WTC11 (cell line): Measurements from ENCODE around the gene WNK3. TPM values are rescaled to one million over a fixed set of nuclear protein-coding genes. Genes with fewer than 3 reads are reported as not detected.
A peak's percentile ranks its signal among the peaks of the same experiment; 100 is the strongest.

Experiments used
- ATAC-seq: fragments of 200-7000 bp; cut with Tn5 transposase; 2 replicates; pipeline ENCODE4 v1.10.0; 2021; ENCODE audit warnings: mild to moderate bottlenecking, moderate library complexity
- CTCF ChIA-PET: fragments of 300-600 bp; sonication (Branson Sonifier 250); formaldehyde crosslinking; loops from one replicate; lab custom pipeline; 2021; ENCODE audit warnings: antibody characterized with exemption; lab: Charles Lee
- POLR2A ChIA-PET: fragments of 350-600 bp; sonication (Branson Sonifier 250); formaldehyde crosslinking; loops from one replicate; lab custom pipeline; 2021; ENCODE audit warnings: antibody characterized with exemption; lab: Charles Lee
- DNase-seq: peaks from one replicate; pipeline ENCODE4 v3.0.0; 2021; ENCODE audit warnings: low spot score
- H3K27ac Mint-ChIP-seq: 2 replicates; pipeline ENCODE4 v1.8.0; 2021; ENCODE audit warnings: mixed read lengths
- H3K27me3 Mint-ChIP-seq: 2 replicates; pipeline ENCODE4 v1.8.0; 2021; ENCODE audit warnings: low read depth, mild to moderate bottlenecking, moderate library complexity, mixed read lengths
- H3K36me3 Mint-ChIP-seq: 2 replicates; pipeline ENCODE4 v1.8.0; 2021; ENCODE audit warnings: mixed read lengths
- H3K4me1 Mint-ChIP-seq: 2 replicates; pipeline ENCODE4 v1.8.0; 2022; ENCODE audit warnings: mixed read lengths
- H3K4me3 Mint-ChIP-seq: 2 replicates; pipeline ENCODE4 v1.8.0; 2021; ENCODE audit warnings: mild to moderate bottlenecking, moderate library complexity, mixed read lengths
- H3K9me3 Mint-ChIP-seq: 2 replicates; pipeline ENCODE4 v1.8.0; 2021; ENCODE audit warnings: mixed read lengths
- CBFB ChIP-seq: sonication (generic); formaldehyde crosslinking; IDR thresholded peaks from 2 replicates; pipeline ENCODE4 v1.8.1; 2022; ENCODE audit warnings: mild to moderate bottlenecking, low read depth, missing genetic modification reagents
- JAZF1 ChIP-seq: fragments of 250-450 bp; sonication (Bioruptor Pico); IDR thresholded peaks from 2 replicates; pipeline ENCODE4 v1.9.0; 2021; ENCODE audit warnings: moderate library complexity, mild to moderate bottlenecking, inconsistent platforms
- NR3C1 ChIP-seq: sonication (generic); formaldehyde crosslinking; conservative IDR thresholded peaks from 2 replicates; pipeline ENCODE4 v1.8.1; 2023; ENCODE audit warnings: low read depth, mild to moderate bottlenecking, missing genetic modification reagents
- OVOL2 ChIP-seq: fragments of 250-450 bp; sonication (Bioruptor Pico); IDR thresholded peaks from 2 replicates; pipeline ENCODE4 v1.9.0; 2021; ENCODE audit warnings: mild to moderate bottlenecking, borderline replicate concordance
- TEAD4 ChIP-seq: sonication (generic); formaldehyde crosslinking; IDR thresholded peaks from 2 replicates; pipeline ENCODE4 v1.8.0; 2022; ENCODE audit warnings: mild to moderate bottlenecking, missing genetic modification reagents
- ZNF232 ChIP-seq: sonication (generic); formaldehyde crosslinking; IDR thresholded peaks from 2 replicates; pipeline ENCODE4 v1.8.0; 2022; ENCODE audit warnings: mild to moderate bottlenecking, missing genetic modification reagents
- ZNF416 ChIP-seq: fragments of 250-450 bp; sonication (Bioruptor Pico); IDR thresholded peaks from 2 replicates; pipeline ENCODE4 v1.9.0; 2021; ENCODE audit warnings: mild to moderate bottlenecking, inconsistent platforms
- ZNF671 ChIP-seq: fragments of 250-450 bp; sonication (Bioruptor Pico); IDR thresholded peaks from 2 replicates; pipeline ENCODE4 v1.8.0; 2021; ENCODE audit warnings: mild to moderate bottlenecking
- total RNA-seq: library from RNA; stranded (reverse); gene quantifications from 3 replicates; pipeline ENCODE4 v1.2.3, GENCODE V29; 2021
- TF ChIP-seq, protein P1 (sequence below): sonication (generic); formaldehyde crosslinking; IDR thresholded peaks from 2 replicates; pipeline ENCODE4 v1.8.1; 2023; ENCODE audit warnings: mild to moderate bottlenecking, moderate library complexity, missing genetic modification reagents
- TF ChIP-seq, protein P2 (sequence below): sonication (generic); formaldehyde crosslinking; IDR thresholded peaks from 2 replicates; pipeline ENCODE4 v1.8.1; 2023; ENCODE audit warnings: mild to moderate bottlenecking, missing genetic modification reagents, moderate library complexity
- TF ChIP-seq, protein P3 (sequence below): sonication (generic); formaldehyde crosslinking; IDR thresholded peaks from 2 replicates; pipeline ENCODE4 v1.8.0; 2022; ENCODE audit warnings: missing genetic modification reagents
- TF ChIP-seq, protein P4 (sequence below): sonication (generic); formaldehyde crosslinking; IDR thresholded peaks from 2 replicates; pipeline ENCODE4 v1.8.1; 2023; ENCODE audit warnings: mild to moderate bottlenecking, missing genetic modification reagents
- TF ChIP-seq, protein P5 (sequence below): fragments of 200-600 bp; IDR thresholded peaks from 2 replicates; pipeline ENCODE4 v1.8.0; 2022; ENCODE audit warnings: antibody characterized with exemption
- TF ChIP-seq, protein P6 (sequence below): fragments of 250-450 bp; sonication (Bioruptor Pico); IDR thresholded peaks from 2 replicates; pipeline ENCODE4 v1.9.0; 2021; ENCODE audit warnings: mild to moderate bottlenecking
- TF ChIP-seq, protein P7 (sequence below): fragments of 250-450 bp; sonication (Bioruptor Pico); IDR thresholded peaks from 2 replicates; pipeline ENCODE4 v1.9.0; 2021; ENCODE audit warnings: mild to moderate bottlenecking

Gene WNK3
- total RNA-seq, 1 experiment from 2014 or later, result 27.5 TPM

DNA sequence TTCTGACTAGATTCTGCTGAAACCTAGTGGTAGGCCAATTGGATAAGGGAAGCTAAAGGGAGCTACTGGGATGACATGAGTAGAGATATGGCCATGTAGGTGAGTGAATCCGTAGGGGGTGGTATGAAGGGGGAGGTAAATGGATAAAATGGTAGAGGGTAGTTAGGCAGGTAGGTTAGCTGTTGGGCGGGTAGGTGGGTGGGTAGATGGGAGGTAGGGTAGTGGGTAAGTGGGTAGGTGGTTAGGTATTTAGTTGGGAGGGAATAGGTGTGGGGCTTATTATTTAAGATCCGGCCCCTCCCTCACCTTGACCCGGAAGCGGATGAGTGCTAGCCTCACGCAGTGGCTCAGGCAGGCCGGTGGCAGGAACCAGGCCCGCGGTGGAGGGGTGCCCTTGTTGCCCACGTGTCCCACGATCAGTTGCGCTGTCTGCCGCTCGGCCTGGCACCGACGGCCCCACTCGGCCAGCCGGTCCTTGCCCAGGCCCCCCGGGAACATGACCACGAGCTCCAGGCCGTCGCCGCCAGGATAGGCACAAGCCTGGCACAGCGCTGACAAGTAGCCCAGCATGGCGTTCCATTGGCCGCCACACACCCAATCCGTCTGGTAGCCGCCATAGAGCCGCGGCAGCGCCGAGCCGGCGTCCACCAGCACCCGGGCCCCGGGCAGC lies 175.5 kb downstream of the WNK3 start (continued):
- no peak for TF ChIP-seq CBFB
- no peak for TF ChIP-seq ZNF416 (CRISPR knock-in tag)
- TF ChIP-seq, protein P1, sequence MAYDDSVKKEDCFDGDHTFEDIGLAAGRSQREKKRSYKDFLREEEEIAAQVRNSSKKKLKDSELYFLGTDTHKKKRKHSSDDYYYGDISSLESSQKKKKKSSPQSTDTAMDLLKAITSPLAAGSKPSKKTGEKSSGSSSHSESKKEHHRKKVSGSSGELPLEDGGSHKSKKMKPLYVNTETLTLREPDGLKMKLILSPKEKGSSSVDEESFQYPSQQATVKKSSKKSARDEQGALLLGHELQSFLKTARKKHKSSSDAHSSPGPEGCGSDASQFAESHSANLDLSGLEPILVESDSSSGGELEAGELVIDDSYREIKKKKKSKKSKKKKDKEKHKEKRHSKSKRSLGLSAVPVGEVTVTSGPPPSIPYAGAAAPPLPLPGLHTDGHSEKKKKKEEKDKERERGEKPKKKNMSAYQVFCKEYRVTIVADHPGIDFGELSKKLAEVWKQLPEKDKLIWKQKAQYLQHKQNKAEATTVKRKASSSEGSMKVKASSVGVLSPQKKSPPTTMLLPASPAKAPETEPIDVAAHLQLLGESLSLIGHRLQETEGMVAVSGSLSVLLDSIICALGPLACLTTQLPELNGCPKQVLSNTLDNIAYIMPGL, result no peak
- TF ChIP-seq, protein P2, sequence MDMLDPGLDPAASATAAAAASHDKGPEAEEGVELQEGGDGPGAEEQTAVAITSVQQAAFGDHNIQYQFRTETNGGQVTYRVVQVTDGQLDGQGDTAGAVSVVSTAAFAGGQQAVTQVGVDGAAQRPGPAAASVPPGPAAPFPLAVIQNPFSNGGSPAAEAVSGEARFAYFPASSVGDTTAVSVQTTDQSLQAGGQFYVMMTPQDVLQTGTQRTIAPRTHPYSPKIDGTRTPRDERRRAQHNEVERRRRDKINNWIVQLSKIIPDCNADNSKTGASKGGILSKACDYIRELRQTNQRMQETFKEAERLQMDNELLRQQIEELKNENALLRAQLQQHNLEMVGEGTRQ, result peak; percentile 57
- TF ChIP-seq TEAD4 (CRISPR knock-in tag), result no peak
- TF ChIP-seq, protein P3, sequence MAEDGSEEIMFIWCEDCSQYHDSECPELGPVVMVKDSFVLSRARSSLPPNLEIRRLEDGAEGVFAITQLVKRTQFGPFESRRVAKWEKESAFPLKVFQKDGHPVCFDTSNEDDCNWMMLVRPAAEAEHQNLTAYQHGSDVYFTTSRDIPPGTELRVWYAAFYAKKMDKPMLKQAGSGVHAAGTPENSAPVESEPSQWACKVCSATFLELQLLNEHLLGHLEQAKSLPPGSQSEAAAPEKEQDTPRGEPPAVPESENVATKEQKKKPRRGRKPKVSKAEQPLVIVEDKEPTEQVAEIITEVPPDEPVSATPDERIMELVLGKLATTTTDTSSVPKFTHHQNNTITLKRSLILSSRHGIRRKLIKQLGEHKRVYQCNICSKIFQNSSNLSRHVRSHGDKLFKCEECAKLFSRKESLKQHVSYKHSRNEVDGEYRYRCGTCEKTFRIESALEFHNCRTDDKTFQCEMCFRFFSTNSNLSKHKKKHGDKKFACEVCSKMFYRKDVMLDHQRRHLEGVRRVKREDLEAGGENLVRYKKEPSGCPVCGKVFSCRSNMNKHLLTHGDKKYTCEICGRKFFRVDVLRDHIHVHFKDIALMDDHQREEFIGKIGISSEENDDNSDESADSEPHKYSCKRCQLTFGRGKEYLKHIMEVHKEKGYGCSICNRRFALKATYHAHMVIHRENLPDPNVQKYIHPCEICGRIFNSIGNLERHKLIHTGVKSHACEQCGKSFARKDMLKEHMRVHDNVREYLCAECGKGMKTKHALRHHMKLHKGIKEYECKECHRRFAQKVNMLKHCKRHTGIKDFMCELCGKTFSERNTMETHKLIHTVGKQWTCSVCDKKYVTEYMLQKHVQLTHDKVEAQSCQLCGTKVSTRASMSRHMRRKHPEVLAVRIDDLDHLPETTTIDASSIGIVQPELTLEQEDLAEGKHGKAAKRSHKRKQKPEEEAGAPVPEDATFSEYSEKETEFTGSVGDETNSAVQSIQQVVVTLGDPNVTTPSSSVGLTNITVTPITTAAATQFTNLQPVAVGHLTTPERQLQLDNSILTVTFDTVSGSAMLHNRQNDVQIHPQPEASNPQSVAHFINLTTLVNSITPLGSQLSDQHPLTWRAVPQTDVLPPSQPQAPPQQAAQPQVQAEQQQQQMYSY (CRISPR knock-in tag), result no peak
- no peak for TF ChIP-seq OVOL2 (CRISPR knock-in tag)
- no peak for TF ChIP-seq ZNF232 (CRISPR knock-in tag)
- no peak for TF ChIP-seq JAZF1 (CRISPR knock-in tag)
- TF ChIP-seq NR3C1 (CRISPR knock-in tag), result no peak
- TF ChIP-seq, protein P4, sequence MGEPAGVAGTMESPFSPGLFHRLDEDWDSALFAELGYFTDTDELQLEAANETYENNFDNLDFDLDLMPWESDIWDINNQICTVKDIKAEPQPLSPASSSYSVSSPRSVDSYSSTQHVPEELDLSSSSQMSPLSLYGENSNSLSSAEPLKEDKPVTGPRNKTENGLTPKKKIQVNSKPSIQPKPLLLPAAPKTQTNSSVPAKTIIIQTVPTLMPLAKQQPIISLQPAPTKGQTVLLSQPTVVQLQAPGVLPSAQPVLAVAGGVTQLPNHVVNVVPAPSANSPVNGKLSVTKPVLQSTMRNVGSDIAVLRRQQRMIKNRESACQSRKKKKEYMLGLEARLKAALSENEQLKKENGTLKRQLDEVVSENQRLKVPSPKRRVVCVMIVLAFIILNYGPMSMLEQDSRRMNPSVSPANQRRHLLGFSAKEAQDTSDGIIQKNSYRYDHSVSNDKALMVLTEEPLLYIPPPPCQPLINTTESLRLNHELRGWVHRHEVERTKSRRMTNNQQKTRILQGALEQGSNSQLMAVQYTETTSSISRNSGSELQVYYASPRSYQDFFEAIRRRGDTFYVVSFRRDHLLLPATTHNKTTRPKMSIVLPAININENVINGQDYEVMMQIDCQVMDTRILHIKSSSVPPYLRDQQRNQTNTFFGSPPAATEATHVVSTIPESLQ, result no peak
- no peak for TF ChIP-seq ZNF671
- TF ChIP-seq, protein P5, sequence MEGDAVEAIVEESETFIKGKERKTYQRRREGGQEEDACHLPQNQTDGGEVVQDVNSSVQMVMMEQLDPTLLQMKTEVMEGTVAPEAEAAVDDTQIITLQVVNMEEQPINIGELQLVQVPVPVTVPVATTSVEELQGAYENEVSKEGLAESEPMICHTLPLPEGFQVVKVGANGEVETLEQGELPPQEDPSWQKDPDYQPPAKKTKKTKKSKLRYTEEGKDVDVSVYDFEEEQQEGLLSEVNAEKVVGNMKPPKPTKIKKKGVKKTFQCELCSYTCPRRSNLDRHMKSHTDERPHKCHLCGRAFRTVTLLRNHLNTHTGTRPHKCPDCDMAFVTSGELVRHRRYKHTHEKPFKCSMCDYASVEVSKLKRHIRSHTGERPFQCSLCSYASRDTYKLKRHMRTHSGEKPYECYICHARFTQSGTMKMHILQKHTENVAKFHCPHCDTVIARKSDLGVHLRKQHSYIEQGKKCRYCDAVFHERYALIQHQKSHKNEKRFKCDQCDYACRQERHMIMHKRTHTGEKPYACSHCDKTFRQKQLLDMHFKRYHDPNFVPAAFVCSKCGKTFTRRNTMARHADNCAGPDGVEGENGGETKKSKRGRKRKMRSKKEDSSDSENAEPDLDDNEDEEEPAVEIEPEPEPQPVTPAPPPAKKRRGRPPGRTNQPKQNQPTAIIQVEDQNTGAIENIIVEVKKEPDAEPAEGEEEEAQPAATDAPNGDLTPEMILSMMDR, result no peak

DNA sequence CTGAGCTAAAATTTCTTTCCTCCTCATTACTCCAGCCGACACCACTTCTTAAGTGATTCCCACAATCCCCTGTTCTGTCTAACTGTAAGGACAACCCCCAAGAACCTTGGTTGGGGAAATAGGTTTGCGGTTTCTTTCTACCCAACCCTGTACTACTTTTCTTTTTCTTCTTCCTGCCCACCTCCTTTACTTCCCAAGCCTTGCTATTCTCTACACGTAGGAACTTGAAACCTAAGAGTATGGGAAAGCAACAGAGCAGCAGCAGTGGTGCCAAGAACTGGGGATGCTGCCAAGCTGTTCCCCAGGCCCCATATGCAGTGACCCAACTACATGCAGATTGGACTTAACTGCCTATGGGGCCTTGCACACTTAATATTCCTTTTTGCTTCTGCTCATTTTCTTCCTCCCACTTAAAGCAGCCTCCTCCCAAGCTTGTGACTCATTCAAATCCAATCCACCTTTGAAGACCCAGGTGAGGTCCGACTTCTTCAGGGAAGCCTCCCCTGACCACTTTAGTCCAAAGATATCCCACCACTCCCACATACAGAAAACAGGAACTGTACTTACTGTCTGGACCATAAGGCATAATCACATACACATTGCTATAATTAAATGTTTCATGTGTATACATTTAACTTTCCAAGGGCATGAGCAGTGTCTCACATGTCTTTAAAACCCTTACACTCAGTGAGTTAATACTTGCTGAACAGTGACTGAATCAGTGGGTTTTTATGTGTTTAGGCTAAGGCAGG lies 176.5 kb downstream of the WNK3 start:
- Mint-ChIP-seq H3K4me3 (peak overlapping the region; percentile 68), H3K27me3 (no peaks in the 10 kb centered on the region), H3K36me3 (peaks cover 12% of the 10 kb centered on the region), H3K27ac (peak overlapping the region; percentile 45), H3K4me1 (peaks cover 37% of the 10 kb centered on the region), H3K9me3 (no peaks in the 10 kb centered on the region)
- DNase-seq (no peak), ATAC-seq (no peak)
- ChIA-PET CTCF (no interaction called here), POLR2A (interaction anchor here (0.6 to 1.2 kb wide), 3 partner anchors 13 to 355 kb away, joined by 3 read pairs; no protein-coding TSS in a partner anchor)
- TF ChIP-seq, protein P6, sequence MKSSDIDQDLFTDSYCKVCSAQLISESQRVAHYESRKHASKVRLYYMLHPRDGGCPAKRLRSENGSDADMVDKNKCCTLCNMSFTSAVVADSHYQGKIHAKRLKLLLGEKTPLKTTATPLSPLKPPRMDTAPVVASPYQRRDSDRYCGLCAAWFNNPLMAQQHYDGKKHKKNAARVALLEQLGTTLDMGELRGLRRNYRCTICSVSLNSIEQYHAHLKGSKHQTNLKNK, result no peak
- TF ChIP-seq, protein P7, sequence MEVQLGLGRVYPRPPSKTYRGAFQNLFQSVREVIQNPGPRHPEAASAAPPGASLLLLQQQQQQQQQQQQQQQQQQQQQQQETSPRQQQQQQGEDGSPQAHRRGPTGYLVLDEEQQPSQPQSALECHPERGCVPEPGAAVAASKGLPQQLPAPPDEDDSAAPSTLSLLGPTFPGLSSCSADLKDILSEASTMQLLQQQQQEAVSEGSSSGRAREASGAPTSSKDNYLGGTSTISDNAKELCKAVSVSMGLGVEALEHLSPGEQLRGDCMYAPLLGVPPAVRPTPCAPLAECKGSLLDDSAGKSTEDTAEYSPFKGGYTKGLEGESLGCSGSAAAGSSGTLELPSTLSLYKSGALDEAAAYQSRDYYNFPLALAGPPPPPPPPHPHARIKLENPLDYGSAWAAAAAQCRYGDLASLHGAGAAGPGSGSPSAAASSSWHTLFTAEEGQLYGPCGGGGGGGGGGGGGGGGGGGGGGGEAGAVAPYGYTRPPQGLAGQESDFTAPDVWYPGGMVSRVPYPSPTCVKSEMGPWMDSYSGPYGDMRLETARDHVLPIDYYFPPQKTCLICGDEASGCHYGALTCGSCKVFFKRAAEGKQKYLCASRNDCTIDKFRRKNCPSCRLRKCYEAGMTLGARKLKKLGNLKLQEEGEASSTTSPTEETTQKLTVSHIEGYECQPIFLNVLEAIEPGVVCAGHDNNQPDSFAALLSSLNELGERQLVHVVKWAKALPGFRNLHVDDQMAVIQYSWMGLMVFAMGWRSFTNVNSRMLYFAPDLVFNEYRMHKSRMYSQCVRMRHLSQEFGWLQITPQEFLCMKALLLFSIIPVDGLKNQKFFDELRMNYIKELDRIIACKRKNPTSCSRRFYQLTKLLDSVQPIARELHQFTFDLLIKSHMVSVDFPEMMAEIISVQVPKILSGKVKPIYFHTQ (CRISPR knock-in tag), result no peak
- TF ChIP-seq, protein P1, result no peak
